Frontal cortex (tissue), 4 donors: ENCODE data around the gene PLAAT2. TPM values are rescaled to one million over a fixed set of nuclear protein-coding genes. Genes with fewer than 3 reads are reported as not detected.
"Not testable (repeated sequence)": the region's sequence is repeated elsewhere in the genome, so short reads cannot be mapped to it uniquely, and the experiment has no call there.

Experiments used
- DNase-seq, 2 donors: peaks; one replicate each; pipeline ENCODE4 v3.0.0; 2012; ENCODE audit warnings: low spot score in 2 of 2
- FAIRE-seq: peaks from 2 replicates; lab custom pipeline; 2012; peaks lifted over from hg19 to GRCh38; lab: Jason Lieb, UNC
- total RNA-seq: library from RNA; depleted of rRNA; stranded (reverse); fragments of >200 nt; gene quantifications from one replicate; pipeline ENCODE4 v1.2.3, GENCODE V29; 2014
- donor health status: control.
- donor health status: control.
- donor health status: control.

The PLAAT2 gene
- total RNA-seq, 1 donor from 2014 or later: not detected

- DNase-seq (no peak), FAIRE-seq (no peak)
Observed at GRCh38 chr11:63551889-63552266, 11.3 kb downstream of the PLAAT2 start.

GRCh38 chr11:63551091-63551888 lies 11.9 kb downstream of the PLAAT2 start:
- DNase-seq (no peak), FAIRE-seq (no peak)

GRCh38 chr11:63550156-63550700 lies 13.0 kb downstream of the PLAAT2 start:
- not testable (repeated sequence) for DNase-seq, FAIRE-seq

DNA sequence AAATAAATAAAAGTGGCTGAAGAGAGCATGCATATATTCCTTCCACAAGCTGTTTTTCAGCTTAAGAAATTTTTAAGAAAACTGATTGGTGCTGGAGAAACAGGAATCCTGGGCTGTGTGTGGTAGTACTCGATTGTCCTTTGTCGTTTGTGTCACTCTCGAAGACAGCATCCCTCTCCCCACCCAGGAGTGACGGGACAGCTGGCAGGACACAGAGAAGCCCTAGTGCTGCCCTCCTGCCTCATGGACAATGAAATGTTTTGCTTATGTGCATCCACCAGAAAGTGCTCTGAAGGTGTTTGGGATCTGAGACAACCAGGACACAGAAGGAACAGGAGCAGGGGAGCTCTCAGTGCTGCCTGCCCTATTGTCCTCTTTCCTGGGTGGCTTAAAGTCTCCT lies 13.8 kb downstream of the PLAAT2 start:
- no peak for FAIRE-seq

DNA sequence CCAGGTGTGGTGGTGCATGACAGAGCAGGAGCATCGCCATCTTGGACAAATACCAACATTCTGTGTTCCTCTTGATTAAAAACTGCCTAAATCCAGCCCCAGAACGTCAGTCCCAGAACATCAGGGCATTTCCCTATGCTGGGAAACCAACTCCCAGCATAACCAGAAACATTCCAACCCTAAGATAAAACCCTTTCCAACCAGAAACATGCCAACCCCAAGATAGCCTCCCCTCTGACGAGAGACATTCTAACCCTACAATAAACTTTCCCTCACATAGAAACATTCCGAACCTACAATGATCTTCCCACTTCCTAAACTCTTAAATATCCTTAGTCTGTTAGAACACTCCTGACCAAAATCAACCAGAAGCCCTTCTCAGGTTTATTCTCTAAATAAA lies 15.0 kb downstream of the PLAAT2 start:
- DNase-seq: no peak

More for the DNA sequence above, 13.8 kb downstream of the PLAAT2 start:
- peak in 1 of 2 donors; percentile 48 for DNase-seq

GRCh38 chr11:63547061-63547460 lies 16.1 kb downstream of the PLAAT2 start:
- FAIRE-seq (no peak), DNase-seq (no peak)

More for the DNA sequence above, 15.0 kb downstream of the PLAAT2 start:
- no peak for FAIRE-seq

DNA sequence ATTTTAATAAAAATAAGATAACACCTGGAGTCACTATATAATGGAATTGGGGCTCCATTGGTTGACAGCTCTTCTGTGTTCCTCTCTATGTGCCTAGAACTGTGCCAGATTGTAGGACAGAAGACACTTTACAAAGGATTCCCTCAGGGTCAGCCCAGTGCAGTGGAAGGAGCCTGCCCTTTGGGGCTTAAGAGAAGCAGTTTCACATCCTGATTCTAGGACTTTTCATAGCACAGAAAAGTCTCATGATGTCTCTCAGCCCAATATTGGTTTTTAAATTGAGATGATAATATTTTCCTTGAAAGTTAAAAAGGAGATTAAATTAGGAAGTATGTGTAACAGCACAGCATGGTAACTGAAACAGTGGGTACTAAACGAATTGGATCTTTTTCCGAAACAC lies 19.5 kb downstream of the PLAAT2 start:
- FAIRE-seq (no peak), DNase-seq (no peak)

- FAIRE-seq, DNase-seq: not testable (repeated sequence)
Observed at GRCh38 chr11:63542506-63542905, 20.7 kb downstream of the PLAAT2 start.

DNA sequence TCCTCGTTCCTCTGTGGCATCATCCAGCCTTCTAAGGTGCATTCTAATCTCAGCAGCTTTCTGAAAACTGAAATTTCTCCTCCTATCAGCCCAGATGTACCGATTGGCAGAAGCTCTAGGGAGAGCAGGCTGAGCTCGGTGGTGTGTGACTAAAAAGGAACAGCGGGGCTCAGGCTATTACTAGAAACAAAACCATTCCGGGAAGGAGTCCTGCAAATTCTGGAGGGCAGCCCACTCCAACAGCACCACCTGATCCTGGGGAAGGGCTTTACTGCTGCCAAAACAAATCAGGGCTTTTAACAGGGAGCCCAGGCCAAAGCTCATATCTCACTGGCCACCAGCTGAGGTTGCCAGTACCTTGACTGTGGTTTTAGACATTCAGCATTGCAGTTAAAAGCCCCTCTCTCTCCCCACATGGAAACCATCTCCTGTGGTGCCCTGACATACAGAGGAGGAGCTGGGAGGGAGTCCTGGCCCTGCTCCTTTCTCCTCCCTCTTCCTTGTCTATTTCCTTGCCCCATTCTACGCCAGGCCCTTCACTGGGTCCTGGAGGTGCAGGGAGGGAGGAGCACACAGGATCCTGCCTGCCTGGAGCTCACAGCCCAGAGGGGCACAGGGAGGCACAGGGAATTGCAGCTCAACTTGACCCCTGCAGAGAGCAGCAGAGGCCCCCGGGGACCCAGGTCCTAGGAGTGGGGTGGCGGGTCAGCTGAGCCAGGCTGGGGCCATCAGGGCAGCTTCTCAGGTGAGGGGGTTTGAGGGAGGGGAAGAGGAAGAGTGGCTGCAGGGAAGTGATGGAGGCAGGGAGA lies 25.7 kb downstream of the PLAAT2 start:
- no peak for FAIRE-seq
- DNase-seq: peak in 1 of 2 donors; percentile 60

DNA sequence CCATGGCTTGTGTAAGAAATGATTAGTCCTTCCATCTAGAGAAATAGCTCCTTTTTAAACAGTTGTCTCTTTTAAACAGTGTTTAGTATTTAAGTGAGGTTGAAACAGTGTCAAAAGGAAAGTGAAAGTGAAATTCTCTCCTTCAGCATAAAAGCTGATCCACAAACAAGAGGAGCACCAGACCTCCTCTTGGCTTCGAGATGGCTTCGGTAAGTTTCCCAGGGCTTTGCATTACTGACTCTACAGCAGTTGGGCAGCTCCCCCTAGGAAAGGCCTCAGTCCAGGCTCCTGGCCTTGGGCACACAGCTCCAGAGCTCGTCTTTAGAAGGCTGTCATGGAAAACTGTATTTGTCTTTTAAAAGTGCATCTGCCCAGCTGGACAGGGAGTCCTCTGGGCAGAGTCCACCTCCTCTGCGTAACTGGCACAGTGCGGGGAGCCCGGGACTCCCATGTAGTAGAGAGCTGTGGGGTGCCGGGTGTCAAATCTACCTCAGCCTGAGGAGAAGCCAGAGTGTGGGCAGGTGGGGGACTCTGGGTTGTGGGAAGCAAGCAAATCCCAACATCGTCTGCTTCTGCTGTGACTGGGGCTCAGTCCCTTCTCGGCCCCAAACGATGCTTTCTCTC lies 26.4 kb downstream of the PLAAT2 start, which contains the start of gene PLAAT4:
Gene PLAAT4, plus strand, starts transcription at position 140 of the 624 bp plus-strand sequence. Its CDS starts 61 bp downstream, at position 201.
- FAIRE-seq: no peak

DNA sequence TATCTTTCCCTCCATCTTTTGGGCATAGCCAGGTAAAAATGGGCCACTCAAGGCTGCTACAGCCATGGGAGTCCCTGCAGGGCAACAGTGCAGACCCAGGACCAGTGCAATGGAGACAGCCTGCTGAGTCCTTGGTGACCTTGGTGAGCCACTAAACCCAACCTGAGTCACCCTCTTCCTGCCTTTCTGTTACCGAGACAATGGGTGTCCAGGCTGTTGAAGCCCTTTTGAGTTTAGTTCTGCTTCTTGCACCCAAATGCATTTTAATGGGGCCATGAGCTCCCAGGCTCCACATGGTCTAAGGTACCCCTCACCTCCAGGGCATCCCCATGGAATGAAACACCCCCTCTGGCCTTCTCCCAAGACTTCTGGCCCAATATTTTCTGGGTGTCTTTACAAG lies 27.4 kb downstream of the PLAAT2 start:
- FAIRE-seq (no peak), DNase-seq (no peak)

More for the DNA sequence above, 26.4 kb downstream of the PLAAT2 start, which contains the start of gene PLAAT4:
- DNase-seq: peak in 1 of 2 donors; percentile 50

GRCh38 chr11:63534895-63535461 lies 28.2 kb downstream of the PLAAT2 start:
- DNase-seq: no peak
- FAIRE-seq: no peak

DNA sequence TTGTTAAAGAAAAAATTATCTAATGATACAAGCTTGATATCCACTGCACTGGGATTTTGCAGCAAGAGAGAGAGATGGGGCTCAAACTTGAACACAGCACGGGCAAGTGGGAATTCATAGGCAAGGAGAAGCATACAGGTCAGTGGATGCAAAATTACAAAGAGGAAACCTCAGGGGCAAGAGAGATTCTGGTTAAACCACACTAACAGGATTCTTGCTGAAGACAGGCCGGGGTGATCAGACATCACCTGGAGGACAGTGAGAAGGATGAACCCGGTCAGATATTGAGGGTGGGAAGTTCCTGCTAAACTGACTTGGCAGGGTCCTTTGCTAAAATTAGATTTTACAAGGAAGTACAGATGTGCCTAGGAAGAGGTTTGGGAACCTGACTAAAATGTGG lies 29.1 kb downstream of the PLAAT2 start:
- DNase-seq (no peak), FAIRE-seq (no peak)

DNA sequence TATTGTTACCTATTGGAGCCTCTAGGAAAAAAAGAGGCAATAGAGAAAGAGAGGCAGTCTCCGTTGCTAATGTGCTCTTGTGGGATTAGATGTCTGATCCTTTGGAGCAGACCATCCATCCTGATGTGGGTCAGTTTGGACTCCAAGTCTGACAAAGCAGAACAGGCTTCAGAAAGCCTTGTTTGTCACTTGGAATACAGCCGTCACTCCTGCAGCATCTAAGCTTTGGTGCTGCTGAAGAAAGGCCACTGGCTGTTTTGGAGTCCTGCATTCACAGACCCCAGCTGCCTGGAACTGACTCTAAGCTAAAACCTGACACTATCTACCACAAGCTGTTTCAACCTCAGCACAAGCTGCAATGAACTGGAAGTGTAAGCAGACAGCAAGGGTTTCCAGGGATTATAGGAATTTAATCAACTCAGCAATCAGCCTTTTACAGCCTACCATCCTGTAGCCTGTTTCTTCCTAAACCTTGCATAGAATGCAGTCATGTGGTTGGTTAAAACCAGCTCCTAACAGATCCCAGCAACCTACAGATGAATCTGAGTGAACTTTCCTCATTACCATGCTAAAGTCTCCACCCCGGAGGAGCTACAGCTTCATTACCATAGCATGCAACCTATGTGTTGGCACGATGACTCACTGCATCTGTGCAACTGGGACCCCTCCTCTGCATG lies 30.2 kb downstream of the PLAAT2 start:
- FAIRE-seq (no peak), DNase-seq (no peak)

- DNase-seq: no peak
Observed at GRCh38 chr11:63532117-63532516, 31.1 kb downstream of the PLAAT2 start.

GRCh38 chr11:63531074-63531792 lies 31.9 kb downstream of the PLAAT2 start:
- DNase-seq: not testable (repeated sequence)

More at GRCh38 chr11:63532117-63532516, 31.1 kb downstream of the PLAAT2 start:
- FAIRE-seq: no peak

DNA sequence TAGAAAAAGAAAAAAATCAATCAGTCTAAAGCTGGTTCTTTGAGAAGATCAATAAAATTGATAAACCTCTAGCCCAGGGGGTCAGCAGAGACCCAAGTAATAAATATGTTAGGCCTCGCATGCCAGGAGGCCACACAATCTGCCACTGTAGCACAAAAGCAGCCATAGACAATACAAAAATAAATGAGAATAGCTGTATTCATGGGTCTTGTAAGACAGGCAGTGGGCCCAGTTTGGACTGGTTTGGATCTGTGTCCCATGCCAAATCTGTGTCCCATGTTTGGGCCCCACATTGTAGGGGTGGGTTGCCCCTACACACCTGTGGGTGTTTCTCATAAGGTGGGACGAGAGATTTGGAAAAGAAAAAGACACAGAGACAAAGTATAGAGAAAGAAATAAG lies 33.2 kb downstream of the PLAAT2 start:
- FAIRE-seq (no peak), DNase-seq (no peak)

More at GRCh38 chr11:63531074-63531792, 31.9 kb downstream of the PLAAT2 start:
- FAIRE-seq: not testable (repeated sequence)

DNA sequence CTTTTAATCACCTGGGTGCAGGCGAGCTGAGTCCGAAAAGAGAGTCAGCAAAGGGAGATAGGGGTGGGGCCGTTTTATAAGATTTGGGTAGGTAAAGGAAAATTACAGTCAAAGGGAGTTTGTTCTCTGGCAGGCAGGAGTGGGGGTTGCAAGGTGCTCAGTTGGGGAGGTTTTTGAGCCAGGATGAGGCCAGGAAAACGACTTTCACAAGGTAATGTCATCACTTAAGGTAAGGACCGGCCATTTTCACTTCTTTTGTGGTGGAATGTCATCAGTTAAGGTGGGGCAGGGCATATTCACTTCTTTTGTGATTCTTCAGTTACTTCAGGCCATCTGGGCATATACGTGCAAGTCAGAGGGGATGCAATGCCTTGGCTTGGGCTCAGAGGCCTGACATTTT lies 33.8 kb downstream of the PLAAT2 start:
- FAIRE-seq, DNase-seq: not testable (repeated sequence)
